Mucosa of rectum (tissue), 2 donors: ENCODE measurements around the gene HACD2.

Experiments
- H3K27ac ChIP-seq, 2 donors: one replicate each; pipeline ENCODE4 v1.7.0; 2013; ENCODE audit warnings: inconsistent platforms in 2 of 2, low read depth in 2 of 2, low read length in 2 of 2
- H3K27me3 ChIP-seq, 2 donors: one replicate each; pipeline ENCODE4 v1.7.0; 2013; ENCODE audit warnings: low read length in 2 of 2; ENCODE audit not compliant: control insufficient read depth in 2 of 2, insufficient read depth in 2 of 2
- H3K36me3 ChIP-seq, 2 donors: one replicate each; pipeline ENCODE4 v1.7.0; 2013; ENCODE audit warnings: low read length in 2 of 2; ENCODE audit not compliant: control insufficient read depth in 2 of 2, insufficient read depth in 2 of 2
- H3K4me1 ChIP-seq, 2 donors: one replicate each; pipeline ENCODE4 v1.7.0; 2013; ENCODE audit warnings: low read length in 2 of 2, mild to moderate bottlenecking in 1 of 2; ENCODE audit not compliant: control insufficient read depth in 2 of 2, insufficient read depth in 2 of 2
- H3K4me3 ChIP-seq, 2 donors: one replicate each; pipeline ENCODE4 v1.7.0; 2013; ENCODE audit warnings: low read length in 2 of 2
- H3K9ac ChIP-seq, 2 donors: one replicate each; pipeline ENCODE4 v1.7.0; 2013; ENCODE audit warnings: low read length in 2 of 2, low read depth in 1 of 2, mild to moderate bottlenecking in 1 of 2
- H3K9me3 ChIP-seq, 2 donors: one replicate each; pipeline ENCODE4 v1.7.0; 2013; ENCODE audit warnings: low read length in 2 of 2; ENCODE audit not compliant: control insufficient read depth in 2 of 2
- donor health status: healthy.
- donor health status: Normal muscosa, but diverticular disease.

The HACD2 gene

GRCh38 chr3:123445702-123446101, 139.2 kb downstream of the HACD2 start:
- peak overlapping the region in 1 of 2 donors; percentile 12 for H3K9ac ChIP-seq
- H3K36me3 ChIP-seq: no peaks in the 10 kb centered on the region
- H3K27me3 ChIP-seq: peaks cover 12% of the 10 kb centered on the region in 2 donors
- peak overlapping the region; percentile 17 to 61 for H3K4me3 ChIP-seq
- H3K9me3 ChIP-seq: no peaks in the 10 kb centered on the region
- no peak overlapping the region for H3K27ac ChIP-seq
- H3K4me1 ChIP-seq: peaks cover 6 to 7% of the 10 kb centered on the region in 2 donors

- peak overlapping the region in 1 of 2 donors; percentile 61 for H3K4me3 ChIP-seq
- H3K9ac ChIP-seq: no peak overlapping the region
- H3K36me3 ChIP-seq: no peaks in the 10 kb centered on the region
- H3K4me1 ChIP-seq: peaks cover 6 to 7% of the 10 kb centered on the region in 2 donors
- peaks cover 4 to 6% of the 10 kb centered on the region in 2 donors for H3K27me3 ChIP-seq
- H3K9me3 ChIP-seq: no peaks in the 10 kb centered on the region
- H3K27ac ChIP-seq: no peak overlapping the region
These were observed 140.1 kb downstream of the HACD2 start for GRCh38 chr3:123444744-123445143.

GRCh38 chr3:123444023-123444422, 140.8 kb downstream of the HACD2 start:
- H3K36me3 ChIP-seq: no peaks in the 10 kb centered on the region
- no peaks in the 10 kb centered on the region for H3K9me3 ChIP-seq
- H3K9ac ChIP-seq: no peak overlapping the region
- H3K27me3 ChIP-seq: peaks cover 4 to 6% of the 10 kb centered on the region in 2 donors
- no peak overlapping the region for H3K27ac ChIP-seq
- no peak overlapping the region for H3K4me3 ChIP-seq
- peaks cover 4 to 6% of the 10 kb centered on the region in 2 donors for H3K4me1 ChIP-seq

- Histone ChIP-seq H3K9me3 (no peaks in the 10 kb centered on the region), H3K9ac (no peak overlapping the region), H3K27ac (no peak overlapping the region), H3K36me3 (no peaks in the 10 kb centered on the region), H3K4me3 (no peak overlapping the region), H3K27me3 (peaks cover 0 to 5% of the 10 kb centered on the region in 2 donors), H3K4me1 (no peaks in the 10 kb centered on the region)
These were observed 141.9 kb downstream of the HACD2 start for GRCh38 chr3:123442908-123443307.

- Histone ChIP-seq H3K27ac (no peak overlapping the region), H3K36me3 (no peaks in the 10 kb centered on the region), H3K9ac (no peak overlapping the region), H3K9me3 (no peaks in the 10 kb centered on the region), H3K27me3 (peaks cover 0 to 5% of the 10 kb centered on the region in 2 donors), H3K4me3 (no peak overlapping the region), H3K4me1 (no peaks in the 10 kb centered on the region)
These were observed 142.7 kb downstream of the HACD2 start for GRCh38 chr3:123442125-123442524.
